Endothelial cell of umbilical vein (primary cell): Measurements from ENCODE around the gene GPR17. TPM values are rescaled to one million over a fixed set of nuclear protein-coding genes. Genes with fewer than 3 reads are reported as not detected.

Experiments
- BruUV-seq: library from RNA; stranded (reverse); fragments of 400-500 nt; replicated peaks from 2 replicates; lab custom pipeline; 2021; lab: Mats Ljungman, UMichigan
- CTCF ChIA-PET: fragments of 300-600, 350-600 bp; sonication (Branson Sonifier 250); formaldehyde crosslinking; loops from one replicate; lab custom pipeline; 2021; ENCODE audit warnings: antibody characterized with exemption, inconsistent platforms; lab: Charles Lee
- POLR2A ChIA-PET: fragments of 300-600, 350-600 bp; sonication (Branson Sonifier 250); formaldehyde crosslinking; loops from one replicate; lab custom pipeline; 2021; ENCODE audit warnings: antibody characterized with exemption, inconsistent platforms; lab: Charles Lee
- DNase-seq: peaks from one replicate; pipeline ENCODE4 v3.0.0-alpha.2; 2011; ENCODE audit warnings: low read depth, low spot score
- FAIRE-seq: peaks from 2 replicates; lab custom pipeline; 2011; peaks lifted over from hg19 to GRCh38; lab: Jason Lieb, UNC
- H2AFZ ChIP-seq: 2 replicates; pipeline ENCODE4 v1.6.0; 2012; ENCODE audit warnings: low read depth, low read length, control low read depth, inconsistent platforms
- H3K27ac ChIP-seq: 2 replicates; pipeline ENCODE4 v1.5.1; 2011; ENCODE audit warnings: low read depth, mild to moderate bottlenecking, control low read depth, low read length, moderate library complexity; ENCODE audit not compliant: insufficient read depth
- H3K27me3 ChIP-seq, 2 experiments: 2 replicates each; pipeline versions ENCODE4 v1.6.0 to v1.6.1; 2011; ENCODE audit warnings: low read length in 2 of 2, mixed read lengths in 1 of 2; ENCODE audit not compliant: control insufficient read depth in 2 of 2, insufficient read depth in 2 of 2
- H3K36me3 ChIP-seq, 2 experiments: 2 replicates in 1 of 2; 3 replicates in 1 of 2; pipeline ENCODE4 v1.5.1; 2011; ENCODE audit warnings: low read length in 2 of 2, mild to moderate bottlenecking in 1 of 2, moderate library complexity in 1 of 2; ENCODE audit not compliant: control insufficient read depth in 2 of 2, insufficient read depth in 2 of 2; ENCODE audit errors: extremely low read depth in 1 of 2
- H3K4me1 ChIP-seq: 3 replicates; pipeline ENCODE4 v1.5.1; 2011; ENCODE audit warnings: mild to moderate bottlenecking, low read length; ENCODE audit not compliant: control insufficient read depth, insufficient read depth; ENCODE audit errors: extremely low read depth
- H3K4me2 ChIP-seq: 2 replicates; pipeline ENCODE4 v1.6.1; 2011; ENCODE audit warnings: low read length, control low read depth, mixed read lengths; ENCODE audit not compliant: insufficient read depth
- H3K4me3 ChIP-seq, 3 experiments: fragments of 200-600 bp in 1 of 3; sonication (generic), shearing (Covaris generic) in 1 of 3; replicated peaks in 1 of 3; 2 replicates each; pipeline ENCODE4 v1.5.1; 2011 to 2016; ENCODE audit warnings: control low read depth in 3 of 3, low read length in 3 of 3, mild to moderate bottlenecking in 2 of 3, inconsistent platforms in 1 of 3, low read depth in 1 of 3, moderate library complexity in 1 of 3; ENCODE audit not compliant: insufficient read depth in 1 of 3
- H3K79me2 ChIP-seq: 2 replicates; pipeline ENCODE4 v1.6.0; 2012; ENCODE audit warnings: low read length, inconsistent platforms; ENCODE audit not compliant: control insufficient read depth, insufficient read depth
- H3K9ac ChIP-seq: replicated peaks from 2 replicates; pipeline ENCODE3; 2011; ENCODE audit warnings: low read length, control low read depth; ENCODE audit not compliant: insufficient read depth; ENCODE audit errors: extremely low read depth
- H3K9me1 ChIP-seq: replicated peaks from 3 replicates; pipeline ENCODE4 v1.6.0; 2011; ENCODE audit warnings: mild to moderate bottlenecking, low read length; ENCODE audit not compliant: control insufficient read depth, insufficient read depth; ENCODE audit errors: extremely low read depth
- H3K9me3 ChIP-seq: replicated peaks from 2 replicates; pipeline ENCODE4 v1.5.1; 2012; ENCODE audit warnings: low read length, inconsistent platforms; ENCODE audit not compliant: control insufficient read depth, insufficient read depth
- H4K20me1 ChIP-seq: replicated peaks from 2 replicates; pipeline ENCODE3; 2011; ENCODE audit warnings: mild to moderate bottlenecking, low read length; ENCODE audit not compliant: control insufficient read depth, insufficient read depth; ENCODE audit errors: extremely low read depth
- CTCF ChIP-seq, 2 donors: IDR thresholded peaks; 1 replicate in 1 of 2; 2 replicates in 1 of 2; pipeline ENCODE4 v1.5.1; 2011; ENCODE audit warnings: low read length in 2 of 2, mild to moderate bottlenecking in 2 of 2, moderate library complexity in 2 of 2, control low read depth in 1 of 2, inconsistent platforms in 1 of 2, low read depth in 1 of 2; ENCODE audit not compliant: insufficient read depth in 1 of 2; ENCODE audit errors: extremely low read depth in 1 of 2
- EZH2 ChIP-seq: IDR thresholded peaks from 2 replicates; pipeline ENCODE4 v1.6.1; 2012; ENCODE audit warnings: borderline replicate concordance, low read depth, mild to moderate bottlenecking, moderate library complexity, low read length, inconsistent platforms; ENCODE audit not compliant: severe bottlenecking
- FOS ChIP-seq: IDR thresholded peaks from 2 replicates; pipeline ENCODE4 v1.6.1; 2011; ENCODE audit warnings: mild to moderate bottlenecking, low read length, moderate library complexity, borderline replicate concordance; ENCODE audit not compliant: insufficient read depth
- GATA2 ChIP-seq: IDR thresholded peaks from 2 replicates; pipeline ENCODE4 v1.7.0; 2011; ENCODE audit warnings: low read depth, mild to moderate bottlenecking, moderate library complexity, mixed read lengths, low read length; ENCODE audit not compliant: insufficient read length, insufficient read depth
- JUN ChIP-seq: IDR thresholded peaks from 2 replicates; pipeline ENCODE4 v1.6.1; 2011; ENCODE audit warnings: borderline replicate concordance, low read depth; ENCODE audit not compliant: insufficient read length, insufficient read depth
- MAX ChIP-seq: IDR thresholded peaks from 2 replicates; pipeline ENCODE4 v1.6.1; 2011; ENCODE audit not compliant: insufficient read depth, insufficient read length
- MYC ChIP-seq: IDR thresholded peaks from one replicate; pipeline ENCODE4 v1.6.1; 2011; ENCODE audit warnings: mild to moderate bottlenecking, low read depth, low read length
- POLR2A ChIP-seq: IDR thresholded peaks from 2 replicates; pipeline ENCODE4 v1.6.1; 2012; ENCODE audit warnings: low read depth, mild to moderate bottlenecking, control low read depth, low read length
- POLR2AphosphoS5 ChIP-seq: IDR thresholded peaks from 2 replicates; pipeline ENCODE4 v1.6.1; 2012; ENCODE audit warnings: low read depth, mild to moderate bottlenecking, control low read depth, low read length, moderate library complexity; ENCODE audit not compliant: insufficient read depth
- dilution Hi-C: fragments of 300-500 bp; cut with MboI; formaldehyde crosslinking; loops from one replicate; pipeline ENCODE4 v1.15.0; 2019; ENCODE audit warnings: low sequenced_read_pairs; ENCODE audit not compliant: extremely low pct_ligation_motif_present
- intact Hi-C: fragments of 100-400 bp; cut with micrococcal nuclease; formaldehyde crosslinking; loops from one replicate; pipeline ENCODE4 v1.10.0; 2022
- polyA plus RNA-seq, 4 experiments: library from polyadenylated mRNA; depleted of rRNA in 3 of 4; stranded (reverse) in 3 of 4; unstranded in 1 of 4; fragments of >200 nt; gene quantifications; 2 replicates each; pipeline versions ENCODE4 v1.2.1 to v1.2.3, GENCODE V29; 2011 to 2012; ENCODE audit warnings: missing spikeins in 1 of 4
- total RNA-seq: library from RNA; stranded (reverse); gene quantifications from 2 replicates; pipeline ENCODE4 v1.2.3, GENCODE V29; 2021

The GPR17 gene
- total and polyA plus RNA-seq, 2 donors (not counting 3 experiments of a cell fraction or from before 2014, with no cell fraction given): 0.10 TPM; not detected in 1

- TF ChIP-seq CTCF (IDR thresholded peaks at IDR 0.05; ENCODE audit: extremely low read depth in 1 of 2, insufficient read depth in 1 of 2, low read depth in 1 of 2, low read length in 2 of 2) (no peak), POLR2A (no peak), FOS (no peak), POLR2AphosphoS5 (no peak), MAX (no peak), MYC (no peak), JUN (no peak), EZH2 (no peak), GATA2 (no peak)
- H3K4me1 ChIP-seq: peaks cover 24% of the 10 kb centered on the region
- no peak overlapping the region for H3K4me3 ChIP-seq
- H3K27me3 ChIP-seq: no peaks in the 10 kb centered on the region
- no peaks in the 10 kb centered on the region for H3K9me3 ChIP-seq
- POLR2A ChIA-PET: no interaction called here
- dilution Hi-C loops (no loop called here), intact Hi-C loops (loop anchor here (2.0 kb wide), 1 partner anchor 65 kb away; the partner anchor contains the start of gene SFT2D3)
- H4K20me1 ChIP-seq: no peaks in the 10 kb centered on the region
- no peak overlapping the region for H3K9ac ChIP-seq
- no peak overlapping the region for H3K27ac ChIP-seq
- no peaks in the 10 kb centered on the region for H3K36me3 ChIP-seq
- H3K79me2 ChIP-seq: no peaks in the 10 kb centered on the region
- no peak for DNase-seq
- no TSS peak for BruUV-seq
- H3K4me2 ChIP-seq: no peak overlapping the region
- no peaks in the 10 kb centered on the region for H3K9me1 ChIP-seq
- CTCF ChIA-PET: interaction anchor here (5.1 kb wide), 1 partner anchor 13 kb away, joined by 57 read pairs; no protein-coding TSS in a partner anchor
- H2AFZ ChIP-seq: no peak overlapping the region
- FAIRE-seq: no peak
Observed at GRCh38 chr2:127635380-127636237, 10.3 kb upstream of the GPR17 start.
